ENCODE data around the gene MPZ. TPM values are rescaled to one million over a fixed set of nuclear protein-coding genes. Genes with fewer than 3 reads are reported as not detected.

Gene MPZ
- total RNA-seq, 2 donors from 2014 or later: 2.7 to 2.8 TPM

GRCh38 chr1:161273402-161273801 is 36.4 kb downstream of the MPZ start:
- no peaks in the 10 kb centered on the region for H3K27me3 ChIP-seq (replicated peaks; ENCODE audit: insufficient read depth)
- H3K4me1 ChIP-seq (ENCODE audit: control insufficient read depth in 1 of 2, low read depth in 2 of 2): no peaks in the 10 kb centered on the region
- TF ChIP-seq CTCF (IDR thresholded peaks at IDR 0.05): no peak
- ATAC-seq (ENCODE audit: insufficient number of reproducible peaks, low FRiP score, low read depth): no peak
- no peaks in the 10 kb centered on the region for H3K9me3 ChIP-seq
- H3K4me3 ChIP-seq: no peak overlapping the region
- DNase-seq (ENCODE audit: low spot score): no peak
- no peaks in the 10 kb centered on the region for H3K36me3 ChIP-seq
- no peak overlapping the region for H3K27ac ChIP-seq

- no peak for TF ChIP-seq CTCF (IDR thresholded peaks at IDR 0.05)
- Histone ChIP-seq H3K27me3 (replicated peaks; ENCODE audit: insufficient read depth) (no peaks in the 10 kb centered on the region), H3K36me3 (no peaks in the 10 kb centered on the region), H3K4me3 (no peak overlapping the region), H3K4me1 (ENCODE audit: control insufficient read depth in 1 of 2, low read depth in 2 of 2) (no peaks in the 10 kb centered on the region), H3K27ac (no peak overlapping the region), H3K9me3 (no peaks in the 10 kb centered on the region)
- DNase-seq (ENCODE audit: low spot score): no peak
- ATAC-seq (ENCODE audit: insufficient number of reproducible peaks, low FRiP score, low read depth): no peak
These were observed 42.4 kb downstream of the MPZ start for GRCh38 chr1:161267321-161267720.

- no peaks in the 10 kb centered on the region for H3K4me1 ChIP-seq (ENCODE audit: control insufficient read depth in 1 of 2, low read depth in 2 of 2)
- no peak overlapping the region for H3K27ac ChIP-seq
- no peak for TF ChIP-seq CTCF (IDR thresholded peaks at IDR 0.05)
- no peak overlapping the region for H3K4me3 ChIP-seq
- H3K36me3 ChIP-seq: no peaks in the 10 kb centered on the region
- no peaks in the 10 kb centered on the region for H3K27me3 ChIP-seq (replicated peaks; ENCODE audit: insufficient read depth)
- DNase-seq (ENCODE audit: low spot score) (no peak), ATAC-seq (ENCODE audit: insufficient number of reproducible peaks, low FRiP score, low read depth) (no peak)
- no peaks in the 10 kb centered on the region for H3K9me3 ChIP-seq
These were observed 42.9 kb downstream of the MPZ start for GRCh38 chr1:161266836-161267235.

GRCh38 chr1:161266202-161266601 is 43.6 kb downstream of the MPZ start:
- Histone ChIP-seq H3K27me3 (replicated peaks; ENCODE audit: insufficient read depth) (no peaks in the 10 kb centered on the region), H3K9me3 (no peaks in the 10 kb centered on the region), H3K36me3 (no peaks in the 10 kb centered on the region), H3K4me1 (ENCODE audit: control insufficient read depth in 1 of 2, low read depth in 2 of 2) (no peaks in the 10 kb centered on the region), H3K27ac (no peak overlapping the region), H3K4me3 (no peak overlapping the region)
- ATAC-seq (ENCODE audit: insufficient number of reproducible peaks, low FRiP score, low read depth) (no peak), DNase-seq (ENCODE audit: low spot score) (no peak)
- TF ChIP-seq CTCF (IDR thresholded peaks at IDR 0.05): no peak

GRCh38 chr1:161265305-161265704 is 44.5 kb downstream of the MPZ start:
- Histone ChIP-seq H3K36me3 (no peaks in the 10 kb centered on the region), H3K4me3 (no peak overlapping the region), H3K4me1 (ENCODE audit: control insufficient read depth in 1 of 2, low read depth in 2 of 2) (no peaks in the 10 kb centered on the region), H3K9me3 (no peaks in the 10 kb centered on the region), H3K27ac (no peak overlapping the region), H3K27me3 (replicated peaks; ENCODE audit: insufficient read depth) (no peaks in the 10 kb centered on the region)
- TF ChIP-seq CTCF (IDR thresholded peaks at IDR 0.05): no peak
- no peak for DNase-seq (ENCODE audit: low spot score)
- ATAC-seq (ENCODE audit: insufficient number of reproducible peaks, low FRiP score, low read depth): no peak
